Measurements from ENCODE around the gene MAN1C1.
A peak's percentile ranks its signal among the peaks of the same experiment; 100 is the strongest.
"Not testable (repeated sequence)": the region's sequence is repeated elsewhere in the genome, so short reads cannot be mapped to it uniquely, and the experiment has no call there.

Gene MAN1C1

GRCh38 chr1:25683731-25684130 lies 67.1 kb downstream of the MAN1C1 start:
- DNase-seq, result no peak

DNA sequence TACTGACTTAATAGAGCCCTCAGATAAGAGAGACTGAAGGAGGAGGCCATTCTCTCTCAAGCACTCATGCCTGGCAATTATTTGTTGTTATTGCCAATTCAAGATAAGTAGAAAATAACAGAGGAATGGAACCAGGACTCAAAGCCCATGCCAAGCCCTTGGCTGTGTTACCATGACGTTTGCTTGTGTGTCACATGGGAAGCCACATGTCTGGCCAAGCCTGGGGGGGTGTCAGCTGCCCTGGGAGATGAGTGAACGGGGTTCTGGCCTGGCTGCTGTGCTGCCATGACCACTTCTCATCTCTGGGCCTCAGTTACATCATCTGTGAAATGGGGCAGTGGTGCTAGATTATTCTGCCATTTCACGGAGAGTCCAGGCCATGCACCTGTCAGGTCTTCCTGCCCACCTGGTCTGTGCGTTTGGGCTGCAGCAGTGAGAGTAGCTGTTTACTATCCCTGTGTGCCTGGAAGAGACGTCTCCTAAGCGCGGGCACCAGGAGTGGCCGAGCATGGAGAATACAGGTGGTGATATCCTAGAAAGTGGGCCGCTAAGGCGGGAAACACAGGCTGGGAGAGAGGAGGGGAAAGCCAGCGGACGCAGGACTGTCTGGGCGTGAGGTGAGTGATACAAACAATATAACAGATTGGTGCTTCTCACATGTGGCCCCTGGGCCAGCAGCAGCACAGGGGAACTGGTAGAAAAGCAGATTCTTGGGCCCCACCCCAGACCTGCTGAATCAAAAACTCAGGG lies 67.8 kb downstream of the MAN1C1 start:
- no peak for DNase-seq

GRCh38 chr1:25685211-25685750 lies 68.7 kb downstream of the MAN1C1 start:
- DNase-seq, result no peak

DNA sequence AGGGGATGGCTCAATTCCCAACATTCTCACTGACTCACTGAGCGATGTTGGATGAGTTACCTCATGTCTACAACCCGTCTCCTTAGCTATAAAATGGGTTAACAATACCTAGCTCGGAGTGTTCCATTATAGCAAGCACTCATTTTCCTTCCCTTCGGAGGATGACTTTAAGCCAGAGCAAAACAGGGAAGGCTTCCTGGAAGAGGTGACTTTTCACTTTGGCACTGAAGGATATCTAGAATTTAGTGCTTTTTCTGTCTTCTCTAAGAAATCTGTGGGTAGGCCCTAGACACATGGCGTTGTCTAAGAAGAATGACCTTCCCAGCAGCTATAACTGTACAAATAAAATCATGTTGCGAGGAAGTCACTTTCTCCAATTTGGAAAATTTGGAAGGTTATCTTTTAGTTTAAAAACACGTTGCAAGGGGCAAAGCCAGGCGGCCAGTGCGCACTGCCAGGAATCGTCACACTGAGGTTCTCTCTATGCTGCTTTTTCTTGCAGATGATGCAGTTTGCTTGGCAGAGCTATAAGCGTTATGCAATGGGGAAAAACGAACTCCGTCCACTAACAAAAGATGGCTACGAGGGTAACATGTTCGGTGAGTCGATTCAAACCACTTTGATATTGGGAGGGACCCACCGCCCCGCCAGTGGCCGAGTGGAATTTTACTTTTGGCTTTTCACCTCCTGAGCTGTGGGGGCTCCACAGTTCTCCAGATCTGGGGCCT lies 69.5 kb downstream of the MAN1C1 start:
- DNase-seq, result no peak

DNA sequence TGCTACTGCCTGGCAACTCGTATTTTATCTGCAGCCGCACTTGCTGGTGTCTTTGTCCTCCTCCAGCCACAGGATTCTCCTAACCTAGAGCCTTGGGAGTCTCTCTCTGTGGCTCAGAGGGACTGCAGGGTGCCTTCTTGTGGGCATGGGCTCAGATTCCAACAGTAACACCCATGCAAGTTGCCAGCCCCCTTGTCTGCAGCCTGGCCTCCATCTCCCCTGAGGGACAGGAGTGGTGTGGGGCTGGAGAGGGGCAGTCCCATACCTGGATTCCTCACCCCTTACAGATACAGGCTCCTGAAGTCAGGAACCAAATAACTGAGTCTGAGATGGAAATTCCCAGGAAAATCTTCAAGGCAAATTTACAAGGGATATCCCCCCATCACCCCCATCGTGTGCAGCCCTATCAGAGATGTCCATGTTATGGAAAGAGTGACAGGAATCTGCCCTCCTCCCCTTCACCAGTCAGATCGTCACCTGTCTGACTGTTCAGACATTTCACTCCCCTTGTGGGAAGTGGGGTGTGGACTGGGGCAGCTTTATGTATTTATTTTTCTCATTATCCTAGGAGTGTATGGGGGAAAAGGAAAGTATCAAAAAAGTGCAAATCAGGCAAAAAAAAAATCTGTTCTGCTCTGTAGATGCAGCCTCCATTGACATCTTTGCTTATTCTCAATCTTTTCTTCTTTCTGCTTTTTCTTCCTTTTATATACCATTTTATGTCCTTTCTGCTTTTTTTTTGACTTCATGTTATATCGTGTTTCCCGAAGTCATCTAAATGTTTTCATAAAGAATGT lies 70.8 kb downstream of the MAN1C1 start:
- no peak for DNase-seq

GRCh38 chr1:25688390-25689119 lies 72.0 kb downstream of the MAN1C1 start:
- DNase-seq, result no peak

GRCh38 chr1:25689686-25690381 lies 73.2 kb downstream of the MAN1C1 start:
- no peak for DNase-seq

DNA sequence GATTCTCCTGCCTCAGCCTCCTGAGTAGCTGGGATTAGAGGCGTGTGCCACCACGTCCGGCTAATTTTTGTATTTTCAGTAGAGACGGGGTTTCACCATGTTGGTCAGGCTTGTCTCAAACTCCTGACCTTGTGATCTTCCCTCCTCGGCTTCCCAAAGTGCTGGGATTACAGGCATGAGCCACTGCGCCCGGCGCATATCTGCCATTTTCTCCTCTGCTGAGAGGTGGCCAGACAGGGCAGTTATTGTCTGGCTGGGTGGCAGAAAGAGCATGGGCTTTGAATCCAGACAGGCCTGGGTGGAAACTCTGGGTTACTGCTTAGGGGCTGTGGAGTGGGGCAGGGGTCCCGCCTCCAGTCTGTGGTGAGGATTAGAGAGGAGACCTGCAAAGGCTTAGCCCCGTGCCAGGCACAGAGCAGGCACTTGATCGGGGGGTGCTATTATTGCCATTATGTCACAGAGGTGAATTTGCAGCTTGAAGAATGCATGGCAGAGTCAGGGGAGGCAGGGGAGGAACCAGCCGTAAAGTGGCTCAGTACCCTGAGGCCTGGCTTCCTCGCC lies 73.9 kb downstream of the MAN1C1 start:
- DNase-seq, result no peak

DNA sequence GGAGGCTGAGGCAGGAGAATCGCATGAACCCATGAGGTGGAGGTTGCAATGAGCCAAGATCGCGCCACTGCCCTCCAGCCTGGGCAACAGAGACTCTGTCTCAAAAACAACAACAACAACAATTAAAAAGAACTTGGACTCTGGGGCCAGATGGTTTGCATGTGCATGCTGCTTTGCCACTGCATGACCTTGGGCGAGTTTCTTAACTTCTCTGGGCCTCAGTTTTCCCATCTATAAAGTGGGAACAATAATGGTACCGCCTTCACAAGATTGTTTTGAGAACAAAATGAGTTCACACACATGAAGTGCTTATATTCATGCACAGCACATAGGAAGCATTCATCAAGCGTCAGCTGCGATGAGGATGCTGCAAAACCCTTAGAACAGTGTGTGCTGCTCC lies 74.6 kb downstream of the MAN1C1 start:
- DNase-seq, result no peak

GRCh38 chr1:25692560-25692959 lies 76.0 kb downstream of the MAN1C1 start:
- peak; percentile 28 for DNase-seq

- no peak for DNase-seq
Measured at GRCh38 chr1:25694167-25695007, 77.8 kb downstream of the MAN1C1 start.

DNA sequence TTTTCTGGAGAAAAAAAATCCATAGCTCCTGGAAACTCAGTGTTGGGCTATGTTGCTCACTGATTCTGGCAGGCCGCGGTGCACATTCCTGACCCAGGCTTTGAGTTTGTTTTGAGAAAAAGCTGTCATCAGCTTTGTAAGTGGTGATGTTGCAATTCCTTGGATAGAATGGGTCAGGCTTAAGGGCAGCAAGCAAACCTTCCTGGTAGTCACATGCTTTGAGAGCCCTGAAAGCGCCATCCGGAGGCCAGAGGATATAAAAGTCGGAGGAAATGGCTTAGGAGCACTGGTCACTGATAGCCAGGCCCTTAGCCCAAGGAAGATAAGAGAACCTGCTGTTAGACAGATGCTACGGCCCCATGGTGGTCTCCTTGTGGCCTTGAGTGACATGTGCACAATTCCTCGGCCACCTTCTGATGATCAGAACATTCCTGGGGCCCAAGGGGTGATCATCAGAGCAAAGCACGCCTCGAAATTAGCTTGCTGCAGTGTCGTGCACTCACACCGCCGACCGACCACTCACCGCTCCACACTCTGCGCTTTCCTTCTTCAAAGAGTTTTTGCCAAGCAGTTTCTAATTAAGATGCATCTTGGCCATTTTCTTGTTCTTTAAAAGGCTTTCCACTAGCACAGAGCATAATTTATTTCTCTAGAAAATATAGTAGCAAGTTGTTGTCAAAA lies 78.6 kb downstream of the MAN1C1 start:
- DNase-seq, result no peak

GRCh38 chr1:25695771-25696311 lies 79.2 kb downstream of the MAN1C1 start:
- no peak for DNase-seq

DNA sequence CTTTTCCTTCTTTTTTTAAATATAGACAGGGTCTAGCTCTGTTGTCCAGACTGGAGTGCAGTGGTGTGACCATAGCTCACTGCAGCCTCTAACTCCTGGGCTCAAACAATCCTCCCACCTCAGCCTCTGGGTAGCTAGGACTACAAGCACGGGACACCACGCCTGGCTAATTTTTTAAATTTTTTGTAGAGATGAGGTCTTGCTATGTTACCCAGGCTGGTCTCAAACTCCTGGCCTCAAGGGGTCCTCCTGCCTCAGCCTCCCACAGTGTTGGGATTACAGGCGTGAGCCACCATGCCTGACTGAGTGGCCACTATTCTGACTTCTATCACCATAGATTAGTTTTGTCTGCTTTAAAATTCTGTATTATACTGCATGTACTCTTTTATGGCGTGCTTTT lies 80.1 kb downstream of the MAN1C1 start:
- DNase-seq, result not testable (repeated sequence)

DNA sequence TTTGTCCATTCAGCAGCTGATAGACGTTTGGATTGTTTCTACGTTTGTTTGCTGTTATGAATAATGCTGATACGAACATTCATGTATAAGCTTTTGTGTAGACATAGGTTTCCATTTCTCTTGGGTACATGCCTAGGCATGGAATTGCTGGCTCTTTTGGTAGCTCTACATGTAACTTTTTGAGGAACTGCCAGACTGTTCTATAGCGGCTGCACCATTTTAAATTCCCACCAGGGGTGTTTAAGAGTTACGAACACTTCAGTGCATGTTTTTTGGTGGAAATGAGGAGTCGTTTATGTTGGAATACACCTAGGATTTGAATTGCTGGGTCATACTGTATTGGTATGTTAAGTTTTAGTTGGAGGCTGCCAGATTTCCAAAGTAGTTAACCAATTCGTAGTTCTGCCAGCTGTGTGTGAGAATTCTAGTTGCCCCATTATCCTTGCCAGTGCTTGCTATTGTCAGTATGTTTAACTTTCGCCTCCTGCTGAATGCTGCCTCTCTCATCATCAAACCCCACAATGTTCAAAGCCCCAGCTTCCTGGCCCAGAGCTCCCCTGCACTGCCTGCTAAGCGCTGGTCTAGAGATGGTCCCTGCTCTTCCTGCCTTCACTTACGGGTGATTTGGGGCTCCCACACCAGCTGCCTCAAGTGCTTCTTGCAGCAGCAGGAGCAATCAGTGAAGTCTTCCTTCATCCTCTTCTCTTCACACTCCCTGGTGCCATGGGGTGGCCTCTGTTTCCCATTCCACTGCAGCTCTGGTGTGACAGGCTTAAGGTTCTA lies 81.0 kb downstream of the MAN1C1 start:
- DNase-seq, result no peak

GRCh38 chr1:25698252-25698651 lies 81.7 kb downstream of the MAN1C1 start:
- DNase-seq, result no peak

DNA sequence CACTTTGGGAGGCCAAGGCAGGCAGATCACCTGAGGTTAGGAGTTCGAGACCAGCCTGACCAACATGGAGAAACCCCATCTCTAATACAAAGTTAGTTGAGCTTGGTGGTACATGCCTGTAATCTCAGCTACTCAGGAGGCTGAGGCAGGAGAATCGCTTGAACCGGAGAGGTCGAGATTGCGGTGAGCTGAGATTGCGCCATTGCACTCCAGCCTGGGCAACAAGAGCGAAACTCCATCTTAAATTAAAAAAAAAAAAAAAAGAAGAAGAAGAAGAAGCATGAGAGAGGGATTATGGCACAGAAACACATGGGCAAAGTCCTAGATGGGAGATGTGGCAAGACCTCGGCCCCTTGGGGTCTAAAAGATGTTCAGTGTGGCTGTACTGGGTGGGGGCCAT lies 82.5 kb downstream of the MAN1C1 start:
- DNase-seq, result not testable (repeated sequence)

- no peak for DNase-seq
Measured at GRCh38 chr1:25699500-25700143, 83.0 kb downstream of the MAN1C1 start.

Measured in CD4-positive, alpha-beta T cell treated with Interleukin-17A for 1 hour (primary cell).